ENCODE data around the gene MESP2.

Gene MESP2

GRCh38 chr15:89768071-89768500 lies 8.0 kb upstream of the MESP2 start:
- no peak for TF ChIP-seq CTCF (IDR thresholded peaks at IDR 0.05; ENCODE audit: low read depth, low read length, missing control alignments)

GRCh38 chr15:89769366-89769765 lies 6.8 kb upstream of the MESP2 start:
- H3K4me3 ChIP-seq (replicated peaks; ENCODE audit: low read depth, low read length): no peak overlapping the region
- DNase-seq (ENCODE audit: extremely low read depth, low read depth): no peak
- no peak for TF ChIP-seq CTCF (IDR thresholded peaks at IDR 0.05; ENCODE audit: low read depth, low read length, missing control alignments)

More at GRCh38 chr15:89768071-89768500, 8.0 kb upstream of the MESP2 start:
- H3K4me3 ChIP-seq (replicated peaks; ENCODE audit: low read depth, low read length): no peak overlapping the region
- DNase-seq (ENCODE audit: extremely low read depth, low read depth): no peak

- DNase-seq (ENCODE audit: extremely low read depth, low read depth): no peak
- H3K4me3 ChIP-seq (replicated peaks; ENCODE audit: low read depth, low read length): no peak overlapping the region
- no peak for TF ChIP-seq CTCF (IDR thresholded peaks at IDR 0.05; ENCODE audit: low read depth, low read length, missing control alignments)
These were observed 6.1 kb upstream of the MESP2 start for GRCh38 chr15:89770041-89770440.

GRCh38 chr15:89772932-89773583 lies 3.1 kb upstream of the MESP2 start:
- TF ChIP-seq CTCF (IDR thresholded peaks at IDR 0.05; ENCODE audit: low read depth, low read length, missing control alignments): no peak
- H3K4me3 ChIP-seq (replicated peaks; ENCODE audit: low read depth, low read length): no peak overlapping the region
- DNase-seq (ENCODE audit: extremely low read depth, low read depth): no peak

GRCh38 chr15:89774492-89774891 lies 1.6 kb upstream of the MESP2 start:
- H3K4me3 ChIP-seq (replicated peaks; ENCODE audit: low read depth, low read length): no peak overlapping the region
- no peak for DNase-seq (ENCODE audit: extremely low read depth, low read depth)
- TF ChIP-seq CTCF (IDR thresholded peaks at IDR 0.05; ENCODE audit: low read depth, low read length, missing control alignments): no peak

- TF ChIP-seq CTCF (IDR thresholded peaks at IDR 0.05; ENCODE audit: low read depth, low read length, missing control alignments): no peak
- H3K4me3 ChIP-seq (replicated peaks; ENCODE audit: low read depth, low read length): peak overlapping the region; percentile 34; the same call in 1 of the 2 replicates
These were observed 317 bp upstream of the MESP2 start for GRCh38 chr15:89775815-89776214.

More at GRCh38 chr15:89775815-89776214, 317 bp upstream of the MESP2 start:
- no peak for DNase-seq (ENCODE audit: extremely low read depth, low read depth)

Measured in HFF-Myc (cell line).